ENCODE data around the gene PI4KA.
A peak's percentile ranks its signal among the peaks of the same experiment; 100 is the strongest.
"Not testable (repeated sequence)": the region's sequence is repeated elsewhere in the genome, so short reads cannot be mapped to it uniquely, and the experiment has no call there.

The PI4KA gene

GRCh38 chr22:20826373-20827152, 32.0 kb downstream of the PI4KA start:
- intact Hi-C loops (cut with DNase I); DNase-seq: not testable (repeated sequence)

- intact Hi-C loops (cut with DNase I) = no loop called here
- no peak for DNase-seq
These were observed 33.0 kb downstream of the PI4KA start for GRCh38 chr22:20825624-20826023.

- intact Hi-C loops (cut with DNase I) = not testable (repeated sequence)
- peak in 1 of 42 donors; percentile 24 for DNase-seq
These were observed 33.4 kb downstream of the PI4KA start for GRCh38 chr22:20825216-20825615.

- no peak for DNase-seq
- intact Hi-C loops (cut with DNase I) = no loop called here
These were observed 35.3 kb downstream of the PI4KA start for GRCh38 chr22:20823264-20823663.

GRCh38 chr22:20822240-20822639, 36.4 kb downstream of the PI4KA start:
- intact Hi-C loops (cut with DNase I) = no loop called here
- no peak for DNase-seq

GRCh38 chr22:20821717-20822239, 36.8 kb downstream of the PI4KA start:
- intact Hi-C loops (cut with DNase I) = not testable (repeated sequence)

GRCh38 chr22:20819471-20819870, 39.1 kb downstream of the PI4KA start:
- intact Hi-C loops (cut with DNase I) = no loop called here

More at GRCh38 chr22:20821717-20822239, 36.8 kb downstream of the PI4KA start:
- not testable (repeated sequence) for DNase-seq

GRCh38 chr22:20818471-20818870, 40.1 kb downstream of the PI4KA start:
- intact Hi-C loops (cut with DNase I) = no loop called here
- DNase-seq = no peak

More at GRCh38 chr22:20819471-20819870, 39.1 kb downstream of the PI4KA start:
- no peak for DNase-seq

DNA sequence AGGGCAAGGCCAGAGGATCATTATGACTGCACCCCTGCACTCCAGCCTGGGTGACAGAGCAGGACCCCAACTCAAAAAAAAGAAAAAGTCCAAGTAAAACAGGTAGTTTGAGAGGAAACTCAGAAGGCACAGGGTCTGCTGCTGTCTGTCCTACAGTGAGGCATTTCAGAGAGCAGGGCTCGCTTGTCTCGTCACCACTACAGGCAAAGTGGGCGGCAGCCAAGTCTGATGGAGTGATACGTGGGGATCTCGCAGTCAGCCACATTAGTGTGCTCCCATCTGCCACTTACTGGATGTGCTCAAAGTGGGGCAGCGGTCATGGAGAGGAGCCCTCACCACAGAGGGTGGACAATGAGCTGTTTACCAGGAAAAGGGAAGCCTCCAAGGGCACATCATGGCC, 42.1 kb downstream of the PI4KA start:
- peak in 38 of 42 donors; percentile 9 to 85 (median 48) for DNase-seq
- intact Hi-C loops (cut with DNase I) = no loop called here

DNA sequence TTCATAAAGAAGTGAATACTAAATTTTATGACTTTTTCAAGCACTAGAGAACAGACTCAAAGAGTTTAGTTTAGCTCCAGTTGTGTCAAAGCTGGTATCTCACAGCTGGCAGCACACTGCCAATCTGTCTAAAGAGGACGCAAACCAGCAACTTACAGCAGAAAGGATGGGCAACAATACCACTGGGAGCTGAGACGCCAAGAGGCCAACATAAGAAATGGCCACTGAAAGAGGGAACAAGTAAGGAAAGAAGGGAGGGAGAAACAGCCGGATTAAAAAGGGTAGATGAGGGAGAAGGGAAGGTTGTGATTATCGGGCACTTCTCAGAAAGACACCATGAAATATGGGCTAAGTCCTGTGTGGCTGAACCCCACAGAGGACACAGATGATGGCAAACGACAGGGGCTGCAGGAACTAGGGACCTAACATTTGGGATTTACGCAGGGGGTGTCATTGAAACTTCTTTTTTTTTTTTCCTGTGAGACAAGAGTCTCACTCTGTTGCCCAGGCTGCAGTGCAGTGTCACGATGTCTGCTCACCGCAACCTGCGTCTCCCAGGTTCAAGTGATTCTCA, 43.0 kb downstream of the PI4KA start:
- intact Hi-C loops (cut with DNase I) = no loop called here
- DNase-seq = no peak

- intact Hi-C loops (cut with DNase I) = no loop called here
- no peak for DNase-seq
These were observed 44.3 kb downstream of the PI4KA start for GRCh38 chr22:20814221-20814808.

GRCh38 chr22:20813056-20813455, 45.6 kb downstream of the PI4KA start:
- no peak for DNase-seq
- intact Hi-C loops (cut with DNase I) = no loop called here

DNA sequence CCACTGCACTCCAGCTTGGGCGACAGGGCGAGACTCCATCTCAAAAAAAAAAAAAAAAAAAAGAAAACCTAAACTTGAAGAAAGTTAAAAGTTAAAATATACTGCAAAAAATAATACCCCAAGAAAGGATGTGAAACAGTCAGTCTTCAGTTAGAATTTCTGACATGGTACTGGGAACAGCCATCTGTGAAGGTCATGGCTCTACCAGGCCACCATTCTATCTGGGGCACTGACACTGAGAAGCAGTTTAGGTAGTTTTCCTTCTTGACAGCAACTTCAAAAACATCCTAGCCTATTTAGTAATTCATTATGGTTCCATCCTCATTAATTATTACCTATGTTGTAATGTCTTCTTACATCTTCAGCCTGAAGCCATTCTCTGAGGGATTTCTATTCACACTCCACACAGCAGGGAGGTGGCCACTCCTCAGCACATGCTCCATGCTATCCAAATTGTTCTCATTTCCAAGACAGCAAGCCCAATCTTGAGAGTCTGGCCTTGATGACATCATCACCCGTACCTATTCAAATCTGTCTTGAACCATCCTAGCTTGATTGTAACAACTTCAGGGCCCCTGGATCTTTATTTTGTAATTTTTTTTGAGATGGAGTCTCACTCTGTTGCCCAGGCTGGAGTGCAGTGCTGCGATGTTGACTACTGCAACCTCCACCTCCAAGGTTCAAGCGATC, 46.5 kb downstream of the PI4KA start:
- intact Hi-C loops (cut with DNase I) = no loop called here
- DNase-seq = no peak

GRCh38 chr22:20811171-20811570, 47.4 kb downstream of the PI4KA start:
- intact Hi-C loops (cut with DNase I) = no loop called here
- DNase-seq = no peak

DNA sequence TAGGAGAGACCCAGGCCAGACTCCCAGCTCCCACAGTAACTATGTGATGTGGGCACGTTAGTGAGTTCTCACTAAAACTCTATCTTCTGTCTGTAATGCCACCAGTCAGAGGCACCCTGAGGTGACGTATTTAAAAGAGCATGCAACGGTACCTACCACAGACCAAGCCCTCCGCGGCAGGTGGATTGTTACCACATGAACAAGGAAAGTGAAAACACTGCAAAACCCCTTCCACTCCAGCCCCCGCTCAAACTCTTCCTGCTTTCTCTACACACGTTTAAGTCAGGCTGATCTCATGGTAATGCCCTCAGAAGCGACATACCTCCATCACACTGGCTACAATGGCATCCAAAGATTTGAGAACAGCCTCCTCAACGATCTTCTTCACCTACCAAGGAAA, 48.0 kb downstream of the PI4KA start:
- DNase-seq = no peak
- intact Hi-C loops (cut with DNase I) = no loop called here

GRCh38 chr22:20809538-20810185, 48.9 kb downstream of the PI4KA start:
- intact Hi-C loops (cut with DNase I) = no loop called here

GRCh38 chr22:20808844-20809243, 49.8 kb downstream of the PI4KA start:
- DNase-seq = no peak

More at GRCh38 chr22:20809538-20810185, 48.9 kb downstream of the PI4KA start:
- no peak for DNase-seq

DNA sequence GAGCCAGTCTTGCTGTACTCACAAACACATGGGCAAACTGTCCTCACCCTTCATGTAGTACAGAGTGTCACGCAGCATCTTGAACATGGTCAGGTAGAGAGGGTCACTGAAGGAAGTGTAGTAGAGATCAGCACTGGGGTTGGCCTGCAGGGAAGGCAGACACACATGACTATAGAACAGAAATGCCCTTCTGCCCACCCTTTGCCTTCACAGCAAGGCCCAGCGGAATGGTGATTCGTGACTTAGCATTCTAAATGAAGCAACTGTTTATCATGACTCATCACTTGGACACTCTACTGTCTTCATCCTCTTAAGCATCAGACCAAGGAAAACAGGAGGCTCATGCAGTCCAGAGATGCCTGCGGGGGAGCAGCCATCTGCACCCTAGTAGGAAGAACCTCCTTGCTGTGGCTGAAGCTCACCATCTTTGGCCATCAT, 51.3 kb downstream of the PI4KA start:
- intact Hi-C loops (cut with DNase I) = no loop called here
- peak in 2 of 42 donors; percentile 20 to 47 for DNase-seq

More at GRCh38 chr22:20808844-20809243, 49.8 kb downstream of the PI4KA start:
- intact Hi-C loops (cut with DNase I) = no loop called here

DNA sequence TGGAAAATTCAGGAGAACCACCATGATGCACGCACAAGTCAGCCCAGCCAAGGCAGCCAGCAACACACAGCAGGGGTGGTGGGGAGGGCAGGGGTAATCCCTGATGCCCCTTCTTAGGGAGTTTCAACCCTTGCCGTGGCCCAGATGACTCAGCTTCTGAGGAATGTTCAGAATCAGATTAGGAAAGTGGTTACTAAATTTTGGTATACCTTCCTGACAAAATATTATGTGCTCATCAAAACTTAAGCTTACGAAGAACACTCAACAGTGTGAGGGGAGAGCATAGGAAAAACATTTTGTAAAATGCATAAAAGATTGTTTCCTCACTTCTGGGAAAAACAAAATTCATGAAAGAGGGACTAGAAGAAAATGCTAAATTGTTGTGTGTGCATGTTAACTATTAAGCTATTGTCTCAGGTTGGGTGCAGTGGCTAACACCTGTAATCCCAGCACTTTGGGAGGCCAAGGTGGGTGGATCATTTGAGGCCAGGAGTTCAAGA, 52.6 kb downstream of the PI4KA start:
- DNase-seq = no peak
- intact Hi-C loops (cut with DNase I) = no loop called here

All from head of caudate nucleus (tissue), 42 donors.